ENCODE data around the gene CPNE6.

Gene CPNE6

GRCh38 chr14:24092505-24093206, 21.3 kb downstream of the CPNE6 start:
- Histone ChIP-seq H3K9ac (ENCODE audit: insufficient read length, low read depth) (no peak overlapping the region), H3K36me3 (ENCODE audit: insufficient read depth, insufficient read length, low read length) (peaks cover 8% of the 10 kb centered on the region), H3K9me3 (ENCODE audit: insufficient read depth, low read length) (no peaks in the 10 kb centered on the region), H3K4me3 (ENCODE audit: insufficient read length, low read depth) (no peak overlapping the region), H3K4me1 (ENCODE audit: insufficient read depth, insufficient read length) (peaks cover 5% of the 10 kb centered on the region), H3K27me3 (ENCODE audit: insufficient read depth, insufficient read length) (peaks cover 11% of the 10 kb centered on the region)
- DNase-seq (ENCODE audit: low read depth, low spot score) = no peak
- no peak for TF ChIP-seq YY1 (IDR thresholded peaks at IDR 0.05; ENCODE audit: insufficient read depth, insufficient read length)
- no peak for TF ChIP-seq ZNF274 (IDR thresholded peaks at IDR 0.05; ENCODE audit: low read depth, low read length)
- no peak for TF ChIP-seq SUZ12 (IDR thresholded peaks at IDR 0.05; ENCODE audit: extremely low read depth, insufficient read depth, insufficient read length)

- TF ChIP-seq YY1 (IDR thresholded peaks at IDR 0.05; ENCODE audit: insufficient read depth, insufficient read length) (no peak), SUZ12 (IDR thresholded peaks at IDR 0.05; ENCODE audit: extremely low read depth, insufficient read depth, insufficient read length) (no peak), ZNF274 (IDR thresholded peaks at IDR 0.05; ENCODE audit: low read depth, low read length) (no peak)
- H3K4me1 ChIP-seq (ENCODE audit: insufficient read depth, insufficient read length) = peaks cover 5% of the 10 kb centered on the region
- H3K36me3 ChIP-seq (ENCODE audit: insufficient read depth, insufficient read length, low read length) = peaks cover 13% of the 10 kb centered on the region
- H3K27me3 ChIP-seq (ENCODE audit: insufficient read depth, insufficient read length) = peaks cover 11% of the 10 kb centered on the region
- no peak overlapping the region for H3K9ac ChIP-seq (ENCODE audit: insufficient read length, low read depth)
- H3K9me3 ChIP-seq (ENCODE audit: insufficient read depth, low read length) = no peaks in the 10 kb centered on the region
- no peak for DNase-seq (ENCODE audit: low read depth, low spot score)
- H3K4me3 ChIP-seq (ENCODE audit: insufficient read length, low read depth) = no peak overlapping the region
Observed at GRCh38 chr14:24093207-24093900, 22.0 kb downstream of the CPNE6 start.

- peak; percentile 69 for DNase-seq (ENCODE audit: low read depth, low spot score)
Observed at GRCh38 chr14:24093901-24094840, 22.8 kb downstream of the CPNE6 start, which contains the start of gene PCK2. TSS of gene PCK2 (plus strand) at chr14:24094311. CDS start at chr14:24094406, 95 bp downstream.

GRCh38 chr14:24094841-24095270, 23.5 kb downstream of the CPNE6 start:
- peaks cover 28% of the 10 kb centered on the region for H3K36me3 ChIP-seq (ENCODE audit: insufficient read depth, insufficient read length, low read length)
- TF ChIP-seq SUZ12 (IDR thresholded peaks at IDR 0.05; ENCODE audit: extremely low read depth, insufficient read depth, insufficient read length) (no peak), YY1 (IDR thresholded peaks at IDR 0.05; ENCODE audit: insufficient read depth, insufficient read length) (no peak), ZNF274 (IDR thresholded peaks at IDR 0.05; ENCODE audit: low read depth, low read length) (no peak)

More at GRCh38 chr14:24093901-24094840, 22.8 kb downstream of the CPNE6 start, which contains the start of gene PCK2:
- H3K4me1 ChIP-seq (ENCODE audit: insufficient read depth, insufficient read length) = peaks cover 5% of the 10 kb centered on the region
- peaks cover 11% of the 10 kb centered on the region for H3K27me3 ChIP-seq (ENCODE audit: insufficient read depth, insufficient read length)
- TF ChIP-seq SUZ12 (IDR thresholded peaks at IDR 0.05; ENCODE audit: extremely low read depth, insufficient read depth, insufficient read length) (no peak), YY1 (IDR thresholded peaks at IDR 0.05; ENCODE audit: insufficient read depth, insufficient read length) (no peak), ZNF274 (IDR thresholded peaks at IDR 0.05; ENCODE audit: low read depth, low read length) (no peak)
- no peaks in the 10 kb centered on the region for H3K9me3 ChIP-seq (ENCODE audit: insufficient read depth, low read length)
- peak within 1 kb of the TSS; percentile 93 for H3K9ac ChIP-seq (ENCODE audit: insufficient read length, low read depth)
- H3K4me3 ChIP-seq (ENCODE audit: insufficient read length, low read depth) = peak within 1 kb of the TSS; percentile 80
- peaks cover 21% of the 10 kb centered on the region for H3K36me3 ChIP-seq (ENCODE audit: insufficient read depth, insufficient read length, low read length)

GRCh38 chr14:24095271-24096068, 24.1 kb downstream of the CPNE6 start:
- Histone ChIP-seq H3K4me3 (ENCODE audit: insufficient read length, low read depth) (peak overlapping the region; percentile 80), H3K9me3 (ENCODE audit: insufficient read depth, low read length) (no peaks in the 10 kb centered on the region), H3K36me3 (ENCODE audit: insufficient read depth, insufficient read length, low read length) (peaks cover 32% of the 10 kb centered on the region), H3K9ac (ENCODE audit: insufficient read length, low read depth) (peak overlapping the region; percentile 93), H3K27me3 (ENCODE audit: insufficient read depth, insufficient read length) (peaks cover 11% of the 10 kb centered on the region), H3K4me1 (ENCODE audit: insufficient read depth, insufficient read length) (peaks cover 5% of the 10 kb centered on the region)
- TF ChIP-seq SUZ12 (IDR thresholded peaks at IDR 0.05; ENCODE audit: extremely low read depth, insufficient read depth, insufficient read length) (no peak), YY1 (IDR thresholded peaks at IDR 0.05; ENCODE audit: insufficient read depth, insufficient read length) (no peak), ZNF274 (IDR thresholded peaks at IDR 0.05; ENCODE audit: low read depth, low read length) (no peak)
- no peak for DNase-seq (ENCODE audit: low read depth, low spot score)

More at GRCh38 chr14:24094841-24095270, 23.5 kb downstream of the CPNE6 start:
- Histone ChIP-seq H3K4me1 (ENCODE audit: insufficient read depth, insufficient read length) (peaks cover 5% of the 10 kb centered on the region), H3K9me3 (ENCODE audit: insufficient read depth, low read length) (no peaks in the 10 kb centered on the region), H3K9ac (ENCODE audit: insufficient read length, low read depth) (peak overlapping the region; percentile 93), H3K27me3 (ENCODE audit: insufficient read depth, insufficient read length) (peaks cover 11% of the 10 kb centered on the region), H3K4me3 (ENCODE audit: insufficient read length, low read depth) (peak overlapping the region; percentile 80)
- DNase-seq (ENCODE audit: low read depth, low spot score) = no peak

- H3K4me3 ChIP-seq (ENCODE audit: insufficient read length, low read depth) = no peak overlapping the region
- H3K4me1 ChIP-seq (ENCODE audit: insufficient read depth, insufficient read length) = peaks cover 5% of the 10 kb centered on the region
- TF ChIP-seq SUZ12 (IDR thresholded peaks at IDR 0.05; ENCODE audit: extremely low read depth, insufficient read depth, insufficient read length) (no peak), YY1 (IDR thresholded peaks at IDR 0.05; ENCODE audit: insufficient read depth, insufficient read length) (no peak), ZNF274 (IDR thresholded peaks at IDR 0.05; ENCODE audit: low read depth, low read length) (no peak)
- H3K9ac ChIP-seq (ENCODE audit: insufficient read length, low read depth) = no peak overlapping the region
- H3K9me3 ChIP-seq (ENCODE audit: insufficient read depth, low read length) = no peaks in the 10 kb centered on the region
- DNase-seq (ENCODE audit: low read depth, low spot score) = no peak
- H3K27me3 ChIP-seq (ENCODE audit: insufficient read depth, insufficient read length) = peaks cover 11% of the 10 kb centered on the region
- peaks cover 42% of the 10 kb centered on the region for H3K36me3 ChIP-seq (ENCODE audit: insufficient read depth, insufficient read length, low read length)
Observed at GRCh38 chr14:24096545-24097181, 25.3 kb downstream of the CPNE6 start.

Data from NT2/D1 (cell line).